GM23248 (cell line): ENCODE data around the gene ANKS1B.

ENCODE experiments used
- EZH2 ChIP-seq: fragments of 200-600 bp; sonication (generic); IDR thresholded peaks from 2 replicates; pipeline ENCODE4 v1.6.1; 2018; ENCODE audit warnings: antibody characterized with exemption, mild to moderate bottlenecking; ENCODE audit not compliant: insufficient read depth, poor library complexity, severe bottlenecking
- EZH2phosphoT487 ChIP-seq: fragments of 200-600 bp; sonication (generic); IDR thresholded peaks from 2 replicates; pipeline ENCODE4 v1.6.1; 2018; ENCODE audit warnings: antibody characterized with exemption, moderate library complexity, mild to moderate bottlenecking, low read depth; ENCODE audit not compliant: insufficient read depth

- no peak for TF ChIP-seq EZH2phosphoT487
- TF ChIP-seq EZH2, result no peak
Measured at GRCh38 chr12:99004799-99005466, 979.8 kb downstream of the ANKS1B start.
